Liver (tissue), 9 donors: ENCODE data around the gene PGK2. TPM values are rescaled to one million over a fixed set of nuclear protein-coding genes. Genes with fewer than 3 reads are reported as not detected.

Source experiments
- DNase-seq: peaks from one replicate; pipeline ENCODE4 v3.0.0-alpha.2; 2017; ENCODE audit warnings: low spot score
- H3K27ac ChIP-seq, 2 donors: one replicate each; pipeline ENCODE4 v1.7.0; 2013; ENCODE audit warnings: inconsistent platforms in 2 of 2, low read length in 2 of 2, control low read depth in 1 of 2, low read depth in 1 of 2, mild to moderate bottlenecking in 1 of 2
- H3K27me3 ChIP-seq, 4 donors: one replicate each; pipeline versions ENCODE4 v1.6.1 to v1.7.0; 2013; ENCODE audit warnings: low read length in 3 of 4, inconsistent platforms in 1 of 4, mild to moderate bottlenecking in 1 of 4, moderate library complexity in 1 of 4; ENCODE audit not compliant: control insufficient read depth in 4 of 4, insufficient read depth in 4 of 4
- H3K36me3 ChIP-seq, 4 donors: one replicate each; pipeline versions ENCODE4 v1.6.1 to v1.7.0; 2013; ENCODE audit warnings: low read length in 3 of 4, mild to moderate bottlenecking in 3 of 4, low read depth in 1 of 4, moderate library complexity in 1 of 4; ENCODE audit not compliant: control insufficient read depth in 4 of 4, insufficient read depth in 3 of 4
- H3K4me1 ChIP-seq, 4 donors: one replicate each; pipeline versions ENCODE4 v1.6.1 to v1.7.0; 2013; ENCODE audit warnings: low read length in 3 of 4, mild to moderate bottlenecking in 3 of 4, moderate library complexity in 1 of 4; ENCODE audit not compliant: control insufficient read depth in 4 of 4, insufficient read depth in 4 of 4
- H3K4me3 ChIP-seq, 3 donors: one replicate each; pipeline versions ENCODE4 v1.6.1 to v1.7.0; 2013; ENCODE audit warnings: low read length in 3 of 3, control low read depth in 1 of 3, low read depth in 1 of 3, mild to moderate bottlenecking in 1 of 3
- H3K9ac ChIP-seq, 2 donors: one replicate each; pipeline ENCODE4 v1.7.0; 2013; ENCODE audit warnings: low read length in 2 of 2, mild to moderate bottlenecking in 2 of 2, moderate library complexity in 2 of 2, control low read depth in 1 of 2, low read depth in 1 of 2
- H3K9me3 ChIP-seq, 4 donors: one replicate each; pipeline versions ENCODE4 v1.6.1 to v1.7.0; 2013; ENCODE audit warnings: low read length in 3 of 4; ENCODE audit not compliant: control insufficient read depth in 4 of 4
- EGR1 ChIP-seq, 2 donors: IDR thresholded peaks; 2 replicates each; pipeline ENCODE4 v1.6.1; 2016 to 2018; ENCODE audit warnings: antibody characterized with exemption in 2 of 2, low read depth in 2 of 2
- FOXA1 ChIP-seq: IDR thresholded peaks from 2 replicates; pipeline ENCODE4 v1.6.1; 2016; ENCODE audit warnings: antibody characterized with exemption
- FOXA2 ChIP-seq: IDR thresholded peaks from 2 replicates; pipeline ENCODE4 v1.6.1; 2016; ENCODE audit warnings: antibody characterized with exemption
- HNF4G ChIP-seq: IDR thresholded peaks from 2 replicates; pipeline ENCODE4 v1.6.1; 2016; ENCODE audit warnings: antibody characterized with exemption
- JUND ChIP-seq, 2 donors: IDR thresholded peaks; 2 replicates each; pipeline ENCODE4 v1.6.1; 2016; ENCODE audit warnings: antibody characterized with exemption in 2 of 2
- RAD21 ChIP-seq, 2 donors: IDR thresholded peaks; 2 replicates each; pipeline ENCODE4 v1.6.1; 2016; ENCODE audit warnings: antibody characterized with exemption in 2 of 2, mild to moderate bottlenecking in 2 of 2
- RXRA ChIP-seq, 2 donors: IDR thresholded peaks; 2 replicates each; pipeline ENCODE4 v1.6.1; 2017 to 2018; ENCODE audit warnings: antibody characterized with exemption in 2 of 2, mild to moderate bottlenecking in 1 of 2
- SP1 ChIP-seq: IDR thresholded peaks from 2 replicates; pipeline ENCODE4 v1.6.1; 2018; ENCODE audit warnings: antibody characterized with exemption, mild to moderate bottlenecking
- TAF1 ChIP-seq: conservative IDR thresholded peaks from 2 replicates; pipeline ENCODE4 v1.6.1; 2016; ENCODE audit warnings: antibody characterized with exemption, mild to moderate bottlenecking
- YY1 ChIP-seq: IDR thresholded peaks from 2 replicates; pipeline ENCODE4 v1.6.1; 2016; ENCODE audit warnings: antibody characterized with exemption, mild to moderate bottlenecking
- WGBS: extraction: QIAGEN DNeasy Blood & Tissue Kit; methylation state at CpG from one replicate; pipeline ENCODE4 v1.1.7; 2013; 5-methylcytosine and 5-hydroxymethylcytosine counted together
- polyA plus RNA-seq, 2 donors: library from polyadenylated mRNA; stranded (reverse) in 1 of 2; unstranded in 1 of 2; fragments of 200-250 nt in 1 of 2; fragments of >200 nt in 1 of 2; fragmentation: Nextera tagmentation in 1 of 2; extraction: Ambion mirVana in 1 of 2; gene quantifications; one replicate each; pipeline versions ENCODE4 v1.2.1 to v1.2.3, GENCODE V29; 2013 to 2015
- total RNA-seq, 2 donors: library from RNA; depleted of rRNA; stranded (reverse); fragments of >200 nt; gene quantifications; one replicate each; pipeline ENCODE4 v1.2.3, GENCODE V29; 2014
- TF ChIP-seq, protein P1 (sequence below): fragments of 150-350 bp; IDR thresholded peaks from 2 replicates; pipeline ENCODE4 v1.5.1; 2017; ENCODE audit warnings: improper control_type of control experiment, low read depth, low read length; ENCODE audit not compliant: missing input control
- TF ChIP-seq, protein P2 (sequence below): IDR thresholded peaks from 2 replicates; pipeline ENCODE4 v1.6.1; 2016; ENCODE audit warnings: antibody characterized with exemption
- TF ChIP-seq, protein P3 (sequence below): IDR thresholded peaks from 2 replicates; pipeline ENCODE4 v1.6.1; 2016; ENCODE audit warnings: antibody characterized with exemption
- TF ChIP-seq, protein P4 (sequence below): IDR thresholded peaks from 2 replicates; pipeline ENCODE4 v1.6.1; 2016; ENCODE audit warnings: antibody characterized with exemption
- TF ChIP-seq, protein P5 (sequence below): IDR thresholded peaks from 2 replicates; pipeline ENCODE4 v1.6.1; 2016; ENCODE audit warnings: antibody characterized with exemption, mild to moderate bottlenecking
- donor health status: healthy.
- donor health status: healthy.
- donor health status: healthy.
- donor health status: healthy.
- donor health status: healthy.

Gene PGK2
- total and polyA plus RNA-seq, 4 donors, result not detected

DNA sequence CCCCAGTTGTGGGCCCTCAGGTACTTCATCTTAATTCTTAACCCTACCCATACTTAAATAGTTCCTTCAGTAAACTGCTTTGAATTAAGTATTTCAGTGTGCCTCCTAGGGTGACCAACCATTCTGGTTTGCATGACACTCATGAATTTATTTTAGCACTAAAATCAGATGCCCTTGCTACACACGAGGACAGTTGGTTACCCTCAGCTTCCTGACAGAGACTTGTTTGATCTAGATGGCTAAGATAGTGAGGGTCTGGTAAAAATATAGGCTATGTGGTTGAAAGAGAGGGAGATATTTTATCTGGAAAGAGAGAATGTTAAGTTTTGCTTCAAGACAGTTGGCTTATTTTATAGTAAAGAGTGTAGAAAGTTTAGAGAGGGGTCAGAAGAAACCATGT is 10.6 kb downstream of the PGK2 start:
- Histone ChIP-seq H3K9ac (no peak overlapping the region), H3K36me3 (no peaks in the 10 kb centered on the region), H3K4me3 (no peak overlapping the region), H3K4me1 (no peaks in the 10 kb centered on the region), H3K9me3 (no peaks in the 10 kb centered on the region), H3K27me3 (no peaks in the 10 kb centered on the region), H3K27ac (no peak overlapping the region)
- 30% methylated on average over 1 of the region's 1 CpG for WGBS
- DNase-seq, result no peak
- no peak for TF ChIP-seq EGR1 (IDR thresholded peaks at IDR 0.05; ENCODE audit: low read depth in 2 of 2)
- TF ChIP-seq, protein P1, sequence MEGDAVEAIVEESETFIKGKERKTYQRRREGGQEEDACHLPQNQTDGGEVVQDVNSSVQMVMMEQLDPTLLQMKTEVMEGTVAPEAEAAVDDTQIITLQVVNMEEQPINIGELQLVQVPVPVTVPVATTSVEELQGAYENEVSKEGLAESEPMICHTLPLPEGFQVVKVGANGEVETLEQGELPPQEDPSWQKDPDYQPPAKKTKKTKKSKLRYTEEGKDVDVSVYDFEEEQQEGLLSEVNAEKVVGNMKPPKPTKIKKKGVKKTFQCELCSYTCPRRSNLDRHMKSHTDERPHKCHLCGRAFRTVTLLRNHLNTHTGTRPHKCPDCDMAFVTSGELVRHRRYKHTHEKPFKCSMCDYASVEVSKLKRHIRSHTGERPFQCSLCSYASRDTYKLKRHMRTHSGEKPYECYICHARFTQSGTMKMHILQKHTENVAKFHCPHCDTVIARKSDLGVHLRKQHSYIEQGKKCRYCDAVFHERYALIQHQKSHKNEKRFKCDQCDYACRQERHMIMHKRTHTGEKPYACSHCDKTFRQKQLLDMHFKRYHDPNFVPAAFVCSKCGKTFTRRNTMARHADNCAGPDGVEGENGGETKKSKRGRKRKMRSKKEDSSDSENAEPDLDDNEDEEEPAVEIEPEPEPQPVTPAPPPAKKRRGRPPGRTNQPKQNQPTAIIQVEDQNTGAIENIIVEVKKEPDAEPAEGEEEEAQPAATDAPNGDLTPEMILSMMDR, result no peak
- no peak for TF ChIP-seq HNF4G
- no peak for TF ChIP-seq JUND (IDR thresholded peaks at IDR 0.05)
- TF ChIP-seq RAD21 (IDR thresholded peaks at IDR 0.05), result no peak
- no peak for TF ChIP-seq FOXA2
- TF ChIP-seq FOXA1, result no peak
- TF ChIP-seq TAF1, result no peak
- TF ChIP-seq RXRA (IDR thresholded peaks at IDR 0.05), result no peak
- TF ChIP-seq, protein P2, sequence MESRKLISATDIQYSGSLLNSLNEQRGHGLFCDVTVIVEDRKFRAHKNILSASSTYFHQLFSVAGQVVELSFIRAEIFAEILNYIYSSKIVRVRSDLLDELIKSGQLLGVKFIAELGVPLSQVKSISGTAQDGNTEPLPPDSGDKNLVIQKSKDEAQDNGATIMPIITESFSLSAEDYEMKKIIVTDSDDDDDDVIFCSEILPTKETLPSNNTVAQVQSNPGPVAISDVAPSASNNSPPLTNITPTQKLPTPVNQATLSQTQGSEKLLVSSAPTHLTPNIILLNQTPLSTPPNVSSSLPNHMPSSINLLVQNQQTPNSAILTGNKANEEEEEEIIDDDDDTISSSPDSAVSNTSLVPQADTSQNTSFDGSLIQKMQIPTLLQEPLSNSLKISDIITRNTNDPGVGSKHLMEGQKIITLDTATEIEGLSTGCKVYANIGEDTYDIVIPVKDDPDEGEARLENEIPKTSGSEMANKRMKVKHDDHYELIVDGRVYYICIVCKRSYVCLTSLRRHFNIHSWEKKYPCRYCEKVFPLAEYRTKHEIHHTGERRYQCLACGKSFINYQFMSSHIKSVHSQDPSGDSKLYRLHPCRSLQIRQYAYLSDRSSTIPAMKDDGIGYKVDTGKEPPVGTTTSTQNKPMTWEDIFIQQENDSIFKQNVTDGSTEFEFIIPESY, result no peak
- TF ChIP-seq, protein P3, sequence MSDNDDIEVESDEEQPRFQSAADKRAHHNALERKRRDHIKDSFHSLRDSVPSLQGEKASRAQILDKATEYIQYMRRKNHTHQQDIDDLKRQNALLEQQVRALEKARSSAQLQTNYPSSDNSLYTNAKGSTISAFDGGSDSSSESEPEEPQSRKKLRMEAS, result no peak
- no peak for TF ChIP-seq YY1
- TF ChIP-seq, protein P4, sequence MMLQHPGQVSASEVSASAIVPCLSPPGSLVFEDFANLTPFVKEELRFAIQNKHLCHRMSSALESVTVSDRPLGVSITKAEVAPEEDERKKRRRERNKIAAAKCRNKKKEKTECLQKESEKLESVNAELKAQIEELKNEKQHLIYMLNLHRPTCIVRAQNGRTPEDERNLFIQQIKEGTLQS, result no peak
- TF ChIP-seq, protein P5, sequence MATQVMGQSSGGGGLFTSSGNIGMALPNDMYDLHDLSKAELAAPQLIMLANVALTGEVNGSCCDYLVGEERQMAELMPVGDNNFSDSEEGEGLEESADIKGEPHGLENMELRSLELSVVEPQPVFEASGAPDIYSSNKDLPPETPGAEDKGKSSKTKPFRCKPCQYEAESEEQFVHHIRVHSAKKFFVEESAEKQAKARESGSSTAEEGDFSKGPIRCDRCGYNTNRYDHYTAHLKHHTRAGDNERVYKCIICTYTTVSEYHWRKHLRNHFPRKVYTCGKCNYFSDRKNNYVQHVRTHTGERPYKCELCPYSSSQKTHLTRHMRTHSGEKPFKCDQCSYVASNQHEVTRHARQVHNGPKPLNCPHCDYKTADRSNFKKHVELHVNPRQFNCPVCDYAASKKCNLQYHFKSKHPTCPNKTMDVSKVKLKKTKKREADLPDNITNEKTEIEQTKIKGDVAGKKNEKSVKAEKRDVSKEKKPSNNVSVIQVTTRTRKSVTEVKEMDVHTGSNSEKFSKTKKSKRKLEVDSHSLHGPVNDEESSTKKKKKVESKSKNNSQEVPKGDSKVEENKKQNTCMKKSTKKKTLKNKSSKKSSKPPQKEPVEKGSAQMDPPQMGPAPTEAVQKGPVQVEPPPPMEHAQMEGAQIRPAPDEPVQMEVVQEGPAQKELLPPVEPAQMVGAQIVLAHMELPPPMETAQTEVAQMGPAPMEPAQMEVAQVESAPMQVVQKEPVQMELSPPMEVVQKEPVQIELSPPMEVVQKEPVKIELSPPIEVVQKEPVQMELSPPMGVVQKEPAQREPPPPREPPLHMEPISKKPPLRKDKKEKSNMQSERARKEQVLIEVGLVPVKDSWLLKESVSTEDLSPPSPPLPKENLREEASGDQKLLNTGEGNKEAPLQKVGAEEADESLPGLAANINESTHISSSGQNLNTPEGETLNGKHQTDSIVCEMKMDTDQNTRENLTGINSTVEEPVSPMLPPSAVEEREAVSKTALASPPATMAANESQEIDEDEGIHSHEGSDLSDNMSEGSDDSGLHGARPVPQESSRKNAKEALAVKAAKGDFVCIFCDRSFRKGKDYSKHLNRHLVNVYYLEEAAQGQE, result no peak

DNA sequence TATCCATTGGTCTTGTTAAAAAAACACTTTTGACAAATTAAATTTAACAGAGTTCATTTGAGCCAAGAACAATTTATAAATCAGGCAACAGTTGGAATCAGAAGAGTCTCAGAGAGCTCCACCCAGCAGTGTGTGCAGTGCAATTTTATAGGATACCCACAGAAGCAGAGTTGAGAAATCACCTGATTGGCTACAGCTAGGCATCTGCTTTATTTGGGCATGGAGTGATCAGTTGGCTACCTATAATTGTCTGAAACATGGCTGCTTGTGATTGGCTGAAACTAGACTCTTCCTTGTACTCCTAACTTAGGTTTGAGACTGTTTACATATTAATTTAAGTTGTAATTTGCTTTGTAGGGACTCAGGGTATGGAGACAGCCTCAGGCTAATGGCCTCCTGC is 12.0 kb downstream of the PGK2 start:
- DNase-seq, result no peak
- Histone ChIP-seq H3K36me3 (no peaks in the 10 kb centered on the region), H3K4me1 (no peaks in the 10 kb centered on the region), H3K9ac (no peak overlapping the region), H3K27me3 (no peaks in the 10 kb centered on the region), H3K27ac (no peak overlapping the region), H3K9me3 (no peaks in the 10 kb centered on the region), H3K4me3 (no peak overlapping the region)
- TF ChIP-seq SP1 (no peak), YY1 (no peak)
